GM19351 (cell line): ENCODE data around the gene RNASE12.

ENCODE experiments used
- ATAC-seq: cut with Tn5 transposase; IDR thresholded peaks from one replicate; pipeline ENCODE4 v1.9.1; 2021; ENCODE audit warnings: mild to moderate bottlenecking, moderate library complexity; ENCODE audit not compliant: unreplicated experiment

Gene RNASE12

GRCh38 chr14:20548414-20549158 is 42.6 kb downstream of the RNASE12 start:
- no peak for ATAC-seq

GRCh38 chr14:20546877-20547276 is 44.3 kb downstream of the RNASE12 start:
- no peak for ATAC-seq
